Measurements from ENCODE around the gene GRK3.

The GRK3 gene

GRCh38 chr22:25777870-25778269 is 213.4 kb downstream of the GRK3 start:
- no peak for DNase-seq (ENCODE audit: low read depth)
- H3K4me3 ChIP-seq (ENCODE audit: low read depth, low read length), result no peak overlapping the region
- peak; percentile 29 for TF ChIP-seq CTCF (IDR thresholded peaks at IDR 0.05; ENCODE audit: low read depth, low read length, missing control alignments)
